Keratinocyte (primary cell): ENCODE results near the gene DBNL.

Source experiments
- EZH2 ChIP-seq: IDR thresholded peaks from one replicate; pipeline ENCODE4 v1.6.1; 2012; ENCODE audit warnings: inconsistent platforms, mild to moderate bottlenecking, low read length, moderate library complexity
- TF ChIP-seq, protein P1 (sequence below), 3 experiments: IDR thresholded peaks in 1 of 3; conservative IDR thresholded peaks in 1 of 3; optimal IDR thresholded peaks in 1 of 3; 2 replicates in 2 of 3; 3 replicates in 1 of 3; pipeline versions ENCODE3 to v1.5.1; 2011; ENCODE audit warnings: low read length in 3 of 3, mild to moderate bottlenecking in 3 of 3, moderate library complexity in 2 of 3, control low read depth in 1 of 3, inconsistent platforms in 1 of 3; ENCODE audit not compliant: insufficient read depth in 2 of 3; ENCODE audit errors: extremely low read depth in 1 of 3

DNA sequence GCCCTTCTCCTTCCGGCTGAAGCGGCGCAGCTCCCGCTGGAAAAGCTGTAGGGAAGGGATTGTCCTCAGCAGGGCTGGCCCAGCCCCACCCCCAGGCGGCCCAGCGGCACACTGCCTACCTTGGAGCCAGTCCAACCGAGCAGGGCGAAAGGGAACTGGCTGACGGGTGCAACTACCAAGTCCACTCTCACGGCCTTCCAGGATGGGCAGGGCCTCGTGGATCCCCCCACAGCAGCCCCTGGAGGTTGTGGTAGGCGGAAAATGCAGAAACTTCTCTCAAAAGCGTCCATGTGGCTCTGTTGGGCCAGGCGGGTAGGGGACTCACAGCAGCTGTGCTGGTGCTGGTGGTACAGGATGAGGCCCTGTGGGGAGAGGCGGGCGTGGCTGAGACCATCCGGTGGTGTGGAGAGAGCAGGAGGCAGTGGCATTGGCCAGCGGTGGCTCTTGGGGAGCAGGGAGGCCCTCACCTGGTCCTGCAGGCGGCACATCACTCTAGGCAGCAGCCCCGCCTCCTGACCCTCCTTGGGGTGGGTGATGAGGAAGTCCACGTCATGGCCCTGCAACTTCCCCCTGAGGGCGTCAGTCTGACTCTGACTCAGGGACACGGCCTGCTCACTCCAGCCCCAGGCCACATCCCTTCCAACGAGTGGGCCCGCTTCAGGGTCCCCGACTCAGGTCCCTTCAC, 29.3 kb downstream of the DBNL start:
- TF ChIP-seq, protein P1, sequence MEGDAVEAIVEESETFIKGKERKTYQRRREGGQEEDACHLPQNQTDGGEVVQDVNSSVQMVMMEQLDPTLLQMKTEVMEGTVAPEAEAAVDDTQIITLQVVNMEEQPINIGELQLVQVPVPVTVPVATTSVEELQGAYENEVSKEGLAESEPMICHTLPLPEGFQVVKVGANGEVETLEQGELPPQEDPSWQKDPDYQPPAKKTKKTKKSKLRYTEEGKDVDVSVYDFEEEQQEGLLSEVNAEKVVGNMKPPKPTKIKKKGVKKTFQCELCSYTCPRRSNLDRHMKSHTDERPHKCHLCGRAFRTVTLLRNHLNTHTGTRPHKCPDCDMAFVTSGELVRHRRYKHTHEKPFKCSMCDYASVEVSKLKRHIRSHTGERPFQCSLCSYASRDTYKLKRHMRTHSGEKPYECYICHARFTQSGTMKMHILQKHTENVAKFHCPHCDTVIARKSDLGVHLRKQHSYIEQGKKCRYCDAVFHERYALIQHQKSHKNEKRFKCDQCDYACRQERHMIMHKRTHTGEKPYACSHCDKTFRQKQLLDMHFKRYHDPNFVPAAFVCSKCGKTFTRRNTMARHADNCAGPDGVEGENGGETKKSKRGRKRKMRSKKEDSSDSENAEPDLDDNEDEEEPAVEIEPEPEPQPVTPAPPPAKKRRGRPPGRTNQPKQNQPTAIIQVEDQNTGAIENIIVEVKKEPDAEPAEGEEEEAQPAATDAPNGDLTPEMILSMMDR (optimal IDR thresholded peaks at IDR 0.05 in 1 of 3, IDR thresholded peaks at IDR 0.05 in 1 of 3, conservative IDR thresholded peaks at IDR 0.05 in 1 of 3; ENCODE audit: extremely low read depth in 1 of 3, insufficient read depth in 2 of 3, low read length in 3 of 3) = no peak
- no peak for TF ChIP-seq EZH2
